Measurements from ENCODE around the gene MFSD1.
"Not testable (repeated sequence)": the region's sequence is repeated elsewhere in the genome, so short reads cannot be mapped to it uniquely, and the experiment has no call there.

MFSD1 gene

DNA sequence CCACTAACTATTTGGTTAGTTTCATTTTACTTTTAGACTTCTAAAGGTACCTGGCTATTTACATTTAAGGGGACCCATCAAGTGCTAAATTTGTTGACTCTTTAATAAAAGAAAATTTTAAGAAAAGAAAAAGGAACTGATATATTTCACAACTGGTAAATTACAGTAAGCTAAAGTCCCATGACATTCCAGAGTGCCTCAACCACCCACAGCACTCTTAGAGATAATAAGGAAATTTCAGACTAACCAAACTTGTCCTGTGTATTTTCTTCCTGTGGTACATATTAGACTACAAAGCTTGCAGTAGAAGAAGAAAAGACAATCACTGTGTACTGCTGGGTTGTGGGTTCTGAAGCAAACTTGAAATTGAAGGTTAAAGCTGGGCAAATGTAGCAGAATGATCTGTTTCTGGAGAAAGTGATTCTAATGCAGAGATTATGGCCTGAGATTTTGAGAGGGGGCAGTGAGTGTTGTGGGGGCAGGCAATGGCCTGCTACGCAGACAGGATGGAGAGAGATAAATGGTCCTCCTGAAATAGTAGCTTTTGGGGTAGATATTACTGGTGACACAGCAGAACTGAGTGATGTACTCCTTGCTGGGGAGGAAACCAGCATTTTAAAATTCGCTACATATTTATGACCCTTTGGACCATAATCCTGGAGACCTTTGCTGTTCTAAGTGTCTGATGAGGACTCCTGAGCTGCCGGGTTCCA, 24.5 kb upstream of the MFSD1 start:
- DNase-seq = no peak

GRCh38 chr3:158780766-158781165, 21.1 kb upstream of the MFSD1 start:
- DNase-seq = no peak

GRCh38 chr3:158781191-158781590, 20.7 kb upstream of the MFSD1 start:
- DNase-seq = no peak

GRCh38 chr3:158781849-158782248, 20.0 kb upstream of the MFSD1 start:
- DNase-seq = no peak

DNA sequence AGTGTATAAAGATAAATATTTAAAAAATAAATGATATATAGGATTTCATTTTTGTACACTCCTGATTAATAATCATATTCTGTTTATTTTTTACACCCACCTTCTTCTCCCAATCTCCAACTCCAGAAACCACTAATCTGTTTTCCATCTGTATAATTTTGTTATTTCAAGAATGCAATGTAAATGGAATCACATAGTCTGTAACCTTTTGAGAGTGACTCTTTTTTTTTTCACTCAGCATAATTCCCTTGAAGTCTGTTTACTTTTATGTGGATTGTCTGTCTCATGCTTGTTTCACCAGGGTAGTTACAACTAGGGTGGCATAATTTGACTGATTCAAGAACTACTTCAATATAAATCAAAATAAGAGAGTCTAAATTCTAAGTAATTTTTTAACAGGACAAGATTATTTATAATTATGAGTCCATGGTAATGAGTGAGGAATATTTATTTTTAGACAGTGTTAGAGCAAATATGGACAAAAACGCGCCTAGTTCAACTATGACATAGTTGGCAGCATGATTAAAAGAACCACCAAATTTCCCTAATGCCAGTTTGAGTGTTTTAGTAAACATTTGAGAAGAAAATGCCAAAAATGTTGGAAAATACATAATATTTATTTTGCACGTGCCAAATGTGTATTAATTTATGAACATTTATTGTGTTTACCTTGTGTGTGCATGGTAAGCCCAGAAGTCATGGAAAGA, 19.4 kb upstream of the MFSD1 start:
- DNase-seq = no peak

GRCh38 chr3:158783051-158783450, 18.8 kb upstream of the MFSD1 start:
- no peak for DNase-seq

DNA sequence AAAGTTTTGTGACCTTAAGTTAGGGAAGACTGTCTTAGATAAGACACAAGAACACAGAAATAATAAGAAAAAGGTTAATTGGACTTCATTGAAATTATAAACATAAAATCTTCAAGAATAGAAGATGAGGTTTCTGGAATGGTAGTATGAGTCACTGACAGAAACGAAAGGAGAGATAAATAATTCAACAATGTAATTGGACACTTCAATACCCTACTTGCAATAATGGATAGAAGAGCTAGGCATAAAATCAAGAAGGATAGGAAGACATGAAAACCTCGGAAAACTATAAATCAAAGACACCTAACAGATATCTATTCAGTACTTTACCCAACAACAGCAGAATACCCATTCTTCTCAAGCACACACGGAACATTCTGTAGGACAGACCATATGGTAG, 15.9 kb upstream of the MFSD1 start:
- DNase-seq = no peak

DNA sequence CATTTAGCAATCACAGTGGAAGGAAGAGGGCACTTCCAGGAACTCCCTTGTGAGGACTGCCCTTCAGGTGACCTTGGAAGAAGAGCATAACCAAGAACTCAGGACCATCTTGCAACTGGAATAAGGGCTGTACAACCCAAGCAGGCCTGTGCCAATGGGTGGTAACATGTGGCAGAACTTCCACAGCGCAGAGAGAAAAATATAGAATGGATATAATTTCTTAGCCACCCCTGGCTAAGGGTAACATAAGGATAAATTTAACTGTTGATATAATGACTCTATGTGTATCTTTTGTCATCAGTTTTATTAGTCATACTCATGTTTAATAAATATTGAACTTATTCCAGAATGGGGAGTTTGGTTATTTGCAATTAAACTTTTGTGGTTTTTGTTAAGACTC, 13.4 kb upstream of the MFSD1 start:
- DNase-seq = no peak

- DNase-seq = no peak
Measured at GRCh38 chr3:158789592-158789991, 12.3 kb upstream of the MFSD1 start.

DNA sequence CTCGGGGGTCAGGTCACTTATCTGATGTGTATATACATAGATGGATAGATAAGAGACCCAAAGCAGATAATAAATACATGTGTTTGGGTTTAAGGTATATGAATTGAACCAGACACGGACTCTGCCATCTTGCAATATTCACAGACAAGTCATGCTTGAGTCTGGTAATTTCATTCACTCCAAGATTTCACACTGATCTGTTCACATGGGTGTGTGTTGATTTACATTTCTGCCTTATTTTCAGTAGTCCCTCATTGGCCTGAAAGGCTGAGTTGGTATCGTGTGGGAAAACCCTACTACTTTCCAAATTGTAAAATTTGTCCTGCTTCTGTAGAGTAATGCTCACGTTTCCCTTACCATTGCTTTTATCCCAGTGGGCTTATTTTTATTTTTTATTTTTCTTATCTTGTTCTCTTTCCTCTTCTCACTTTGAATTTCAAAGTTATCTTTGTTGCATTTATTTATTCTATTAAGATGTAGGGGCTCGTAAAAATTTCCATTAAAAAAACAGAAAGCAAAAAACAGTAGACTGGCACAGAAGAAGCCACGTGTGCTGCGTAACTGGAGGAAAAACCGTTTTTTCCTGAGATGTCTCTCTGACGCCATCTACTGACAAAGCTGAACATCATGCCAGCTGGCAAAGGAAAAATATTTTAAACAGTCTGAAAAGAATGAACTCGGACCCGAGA, 10.8 kb upstream of the MFSD1 start:
- peak in 1 of 2 donors; percentile 9 for DNase-seq

DNA sequence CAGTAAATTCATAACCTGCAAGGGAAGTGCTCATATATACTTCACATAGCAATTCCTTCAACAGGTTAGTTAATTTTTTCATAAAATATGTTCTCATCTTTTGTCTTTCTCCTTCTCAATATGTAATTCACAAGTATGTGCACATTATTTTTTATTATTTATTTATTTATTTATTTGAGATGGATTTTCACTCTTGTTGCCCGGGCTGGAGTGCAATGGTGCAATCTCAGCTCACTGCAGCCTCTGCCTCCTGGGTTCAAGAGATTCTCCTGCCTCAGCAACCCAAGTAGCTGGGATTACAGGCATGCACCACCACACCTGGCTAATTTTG, 10.3 kb upstream of the MFSD1 start:
- not testable (repeated sequence) for DNase-seq

- no peak for DNase-seq
Measured at GRCh38 chr3:158792709-158793108, 9.1 kb upstream of the MFSD1 start.

GRCh38 chr3:158794206-158794605, 7.6 kb upstream of the MFSD1 start:
- no peak for DNase-seq

DNA sequence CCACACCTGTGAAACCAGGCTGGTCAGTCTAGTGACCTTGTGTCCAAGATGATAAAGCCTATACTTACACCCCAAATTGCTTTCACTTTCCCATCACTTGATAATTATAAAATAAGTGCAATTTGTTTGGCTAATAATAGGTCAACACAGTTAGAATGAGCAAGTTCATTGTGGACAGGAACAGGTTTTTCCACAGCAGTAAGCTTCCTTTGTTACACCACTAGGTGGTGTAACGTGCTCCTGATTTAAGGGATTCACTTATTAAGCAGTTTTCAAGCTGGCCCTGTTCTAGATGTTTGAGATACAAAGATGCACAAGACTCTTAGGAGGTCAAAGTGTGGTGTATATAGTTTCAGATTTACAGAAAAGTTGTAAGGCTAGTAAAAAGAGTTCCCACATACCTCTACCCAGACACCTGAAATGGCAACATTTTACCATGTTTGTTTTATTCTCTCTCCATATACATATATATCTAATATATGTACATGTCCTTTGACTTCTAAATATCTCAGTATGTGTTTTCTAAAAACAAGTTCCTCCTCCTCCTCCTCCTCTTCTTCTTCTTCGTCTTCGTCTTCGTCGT, 6.8 kb upstream of the MFSD1 start:
- no peak for DNase-seq

- DNase-seq = no peak
Measured at GRCh38 chr3:158801201-158801600, 653 bp upstream of the MFSD1 start.

GRCh38 chr3:158802409-158803268, 785 bp downstream of the MFSD1 start:
- no peak for DNase-seq

DNA sequence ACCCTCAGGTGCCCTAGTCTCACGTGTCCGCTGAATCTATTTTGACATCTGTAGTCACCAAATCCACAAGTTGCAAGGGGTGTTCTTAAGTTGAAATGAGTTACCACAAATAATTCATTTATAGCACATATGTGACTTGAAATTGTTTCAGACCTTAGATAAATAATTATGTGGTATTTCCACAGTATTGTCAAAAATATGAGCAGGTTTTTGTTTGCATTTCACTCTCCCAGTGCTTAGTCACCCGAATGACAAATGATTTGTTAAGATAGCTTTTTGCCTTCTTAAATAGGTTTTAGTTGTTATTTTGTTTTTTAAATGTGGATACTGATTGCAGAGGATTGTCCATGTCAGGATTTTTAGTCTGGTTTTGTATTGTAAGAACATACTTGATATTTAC, 2.6 kb downstream of the MFSD1 start:
- DNase-seq = no peak

GRCh38 chr3:158808697-158809096, 6.8 kb downstream of the MFSD1 start:
- DNase-seq = no peak

DNA sequence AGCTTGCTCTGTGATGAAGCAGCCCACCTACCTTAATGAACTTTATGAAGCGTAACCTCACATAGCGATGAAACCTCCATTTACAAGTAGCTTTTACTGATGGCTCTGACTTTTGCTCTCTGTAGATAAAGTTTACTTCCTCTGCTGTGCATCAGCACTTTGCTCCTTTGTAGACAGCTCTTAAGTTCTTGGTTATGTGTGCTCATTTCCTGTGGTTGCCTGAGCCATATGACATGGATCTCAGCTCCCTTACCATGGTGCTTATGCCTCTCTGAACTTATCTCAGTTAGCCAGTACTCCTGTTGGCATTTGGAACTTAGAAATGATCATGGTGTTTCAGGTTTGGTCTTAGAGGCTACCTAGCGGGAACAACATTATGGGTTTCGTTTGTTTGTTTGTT, 7.8 kb downstream of the MFSD1 start:
- no peak for DNase-seq

DNA sequence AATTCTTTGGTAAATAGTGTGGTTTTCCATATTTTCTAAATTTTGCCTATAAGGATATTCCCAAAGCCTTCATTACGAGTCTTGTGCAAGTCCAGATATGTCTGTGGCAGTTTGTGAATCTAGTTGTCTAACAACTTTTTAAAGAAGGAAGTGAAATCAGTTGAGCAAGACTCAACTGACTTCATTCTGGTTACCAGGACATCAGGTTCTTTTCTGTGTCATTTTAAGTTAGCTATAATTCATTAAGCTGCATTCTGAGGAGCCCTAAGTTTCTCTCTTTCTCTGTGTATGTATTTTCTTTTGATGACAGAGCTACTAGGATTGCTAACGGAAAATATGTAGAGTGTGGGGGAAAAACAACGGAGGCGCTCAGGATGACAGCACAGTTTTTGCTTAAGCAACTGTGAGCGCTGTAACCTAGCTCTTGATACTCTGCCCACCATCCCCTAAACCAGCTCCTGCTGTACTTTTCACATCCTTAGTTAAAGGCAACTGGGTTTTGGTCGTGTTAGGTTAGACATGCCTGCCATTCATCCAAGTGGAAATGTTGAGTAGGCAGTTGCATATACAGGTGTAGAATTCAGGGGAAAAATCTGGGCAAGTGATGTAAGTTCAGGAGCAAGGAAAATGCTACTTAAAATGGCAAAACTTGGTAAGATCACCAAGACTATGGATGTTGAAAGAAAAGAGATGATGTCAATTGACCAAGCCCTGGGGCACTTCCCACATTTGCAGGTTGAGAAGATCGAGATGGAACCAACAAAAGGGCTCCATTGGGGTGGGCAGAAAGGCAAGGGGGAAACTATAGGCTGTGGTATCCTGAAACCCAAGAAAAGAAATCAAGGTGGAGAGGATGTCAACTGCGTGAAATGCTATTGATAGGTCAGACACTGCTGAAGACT, 9.2 kb downstream of the MFSD1 start:
- DNase-seq = no peak

- no peak for DNase-seq
Measured at GRCh38 chr3:158819282-158819681, 17.4 kb downstream of the MFSD1 start.

- no peak for DNase-seq
Measured at GRCh38 chr3:158820521-158820920, 18.7 kb downstream of the MFSD1 start.
